AG09319 (cell line): ENCODE measurements around the gene PCDHA1.
"Not testable (repeated sequence)": the region's sequence is repeated elsewhere in the genome, so short reads cannot be mapped to it uniquely, and the experiment has no call there.

ENCODE experiments used
- DNase-seq: peaks from one replicate; pipeline ENCODE4 v3.0.0-alpha.2; 2010; ENCODE audit warnings: low read depth; ENCODE audit errors: extremely low read depth
- CTCF ChIP-seq: IDR thresholded peaks from 2 replicates; pipeline ENCODE4 v1.5.1; 2011; ENCODE audit warnings: low read depth, mild to moderate bottlenecking, inconsistent platforms, low read length, moderate library complexity

The PCDHA1 gene

DNA sequence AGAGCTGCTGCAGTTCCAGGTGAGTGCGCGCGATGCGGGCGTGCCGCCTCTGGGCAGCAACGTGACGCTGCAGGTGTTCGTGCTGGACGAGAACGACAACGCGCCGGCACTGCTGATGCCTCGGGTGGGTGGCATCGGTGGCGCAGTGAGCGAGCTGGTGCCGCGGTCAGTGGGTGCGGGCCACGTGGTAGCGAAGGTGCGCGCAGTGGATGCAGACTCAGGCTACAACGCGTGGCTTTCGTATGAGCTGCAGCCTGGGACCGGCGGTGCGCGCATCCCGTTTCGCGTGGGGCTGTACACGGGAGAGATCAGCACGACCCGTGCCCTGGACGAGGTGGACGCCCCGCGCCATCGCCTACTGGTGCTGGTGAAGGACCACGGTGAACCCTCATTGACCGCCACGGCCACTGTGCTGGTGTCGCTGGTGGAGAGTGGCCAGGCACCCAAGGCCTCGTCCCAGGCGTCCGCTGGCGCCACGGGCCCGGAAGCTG, 16.9 kb downstream of the PCDHA1 start:
- no peak for TF ChIP-seq CTCF
- DNase-seq: no peak

- peak; percentile 15 for TF ChIP-seq CTCF
- DNase-seq: no peak
These were observed 21.2 kb downstream of the PCDHA1 start, which contains the start of gene PCDHA4 for GRCh38 chr5:140806834-140807775. Gene PCDHA4, plus strand, starts transcription at chr5:140807068.

- DNase-seq: not testable (repeated sequence)
These were observed 22.4 kb downstream of the PCDHA1 start for GRCh38 chr5:140808241-140808888.

DNA sequence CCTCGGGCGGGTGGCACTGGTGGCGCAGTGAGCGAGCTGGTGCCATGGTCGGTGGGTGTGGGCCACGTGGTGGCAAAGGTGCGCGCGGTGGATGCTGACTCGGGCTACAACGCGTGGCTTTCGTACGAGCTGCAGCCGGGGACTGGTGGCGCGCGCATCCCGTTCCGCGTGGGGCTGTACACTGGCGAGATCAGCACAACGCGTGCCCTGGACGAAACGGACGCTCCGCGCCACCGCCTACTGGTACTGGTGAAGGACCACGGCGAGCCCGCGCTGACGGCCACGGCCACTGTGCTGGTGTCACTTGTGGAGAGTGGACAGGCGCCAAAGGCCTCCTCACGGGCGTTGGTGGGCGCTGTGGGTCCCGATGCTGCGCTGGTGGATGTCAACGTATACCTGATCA, 22.9 kb downstream of the PCDHA1 start:
- TF ChIP-seq CTCF: no peak
- no peak for DNase-seq

GRCh38 chr5:140821375-140822280, 35.7 kb downstream of the PCDHA1 start, which contains the start of gene PCDHA5:
Gene PCDHA5, plus strand, starts transcription at chr5:140821613.
- peak; percentile 22 for TF ChIP-seq CTCF
- DNase-seq: no peak

GRCh38 chr5:140822281-140822629, 36.3 kb downstream of the PCDHA1 start:
- no peak for TF ChIP-seq CTCF
- DNase-seq: no peak

GRCh38 chr5:140822969-140823368, 37.0 kb downstream of the PCDHA1 start:
- DNase-seq: not testable (repeated sequence)
